ENCODE data around the gene TDRD9.

GRCh38 chr14:104007121-104007520 is 78.9 kb downstream of the TDRD9 start:
- TF ChIP-seq CTCF (IDR thresholded peaks at IDR 0.05): no peak
- TF ChIP-seq POLR2A (IDR thresholded peaks at IDR 0.05): no peak
